Panc1 (cell line): Measurements from ENCODE around the gene LRMDA.
"Not testable (repeated sequence)": the region's sequence is repeated elsewhere in the genome, so short reads cannot be mapped to it uniquely, and the experiment has no call there.

Experiments used
- POLR2AphosphoS5 ChIP-seq: IDR thresholded peaks from 2 replicates; pipeline ENCODE4 v1.6.1; 2012; ENCODE audit warnings: mild to moderate bottlenecking, low read depth, low read length, moderate library complexity
- TF ChIP-seq, protein P1 (sequence below): fragments of 450-650 bp; IDR thresholded peaks from 2 replicates; pipeline ENCODE4 v1.5.1; 2017; ENCODE audit warnings: mild to moderate bottlenecking

GRCh38 chr10:76148217-76148616 lies 716.8 kb downstream of the LRMDA start:
- TF ChIP-seq, protein P1, sequence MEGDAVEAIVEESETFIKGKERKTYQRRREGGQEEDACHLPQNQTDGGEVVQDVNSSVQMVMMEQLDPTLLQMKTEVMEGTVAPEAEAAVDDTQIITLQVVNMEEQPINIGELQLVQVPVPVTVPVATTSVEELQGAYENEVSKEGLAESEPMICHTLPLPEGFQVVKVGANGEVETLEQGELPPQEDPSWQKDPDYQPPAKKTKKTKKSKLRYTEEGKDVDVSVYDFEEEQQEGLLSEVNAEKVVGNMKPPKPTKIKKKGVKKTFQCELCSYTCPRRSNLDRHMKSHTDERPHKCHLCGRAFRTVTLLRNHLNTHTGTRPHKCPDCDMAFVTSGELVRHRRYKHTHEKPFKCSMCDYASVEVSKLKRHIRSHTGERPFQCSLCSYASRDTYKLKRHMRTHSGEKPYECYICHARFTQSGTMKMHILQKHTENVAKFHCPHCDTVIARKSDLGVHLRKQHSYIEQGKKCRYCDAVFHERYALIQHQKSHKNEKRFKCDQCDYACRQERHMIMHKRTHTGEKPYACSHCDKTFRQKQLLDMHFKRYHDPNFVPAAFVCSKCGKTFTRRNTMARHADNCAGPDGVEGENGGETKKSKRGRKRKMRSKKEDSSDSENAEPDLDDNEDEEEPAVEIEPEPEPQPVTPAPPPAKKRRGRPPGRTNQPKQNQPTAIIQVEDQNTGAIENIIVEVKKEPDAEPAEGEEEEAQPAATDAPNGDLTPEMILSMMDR, result not testable (repeated sequence)
- TF ChIP-seq POLR2AphosphoS5, result not testable (repeated sequence)
